Activated naive CD4-positive, alpha-beta T cell treated with anti-CD3 and anti-CD28 coated beads, Interleukin-2, amount 10 ng/mL, durations not matched to agents 7 days and 5 days (primary cell): ENCODE measurements around the gene HUS1B.
"Not testable (repeated sequence)": the region's sequence is repeated elsewhere in the genome, so short reads cannot be mapped to it uniquely, and the experiment has no call there.

Source experiments
- CTCF ChIA-PET: fragments of 350-600 bp; sonication (Branson Sonifier 250); formaldehyde crosslinking; loops from one replicate; lab custom pipeline; 2021; ENCODE audit warnings: antibody characterized with exemption; lab: Charles Lee
- DNase-seq: peaks from one replicate; pipeline ENCODE4 v3.0.0-alpha.2; 2020
- H3K27ac Mint-ChIP-seq: one replicate; pipeline ENCODE4 v1.8.0; 2021; ENCODE audit warnings: mild to moderate bottlenecking, moderate library complexity, mixed read lengths
- H3K27me3 Mint-ChIP-seq: one replicate; pipeline ENCODE4 v1.8.0; 2021; ENCODE audit warnings: mild to moderate bottlenecking, mixed read lengths
- H3K36me3 Mint-ChIP-seq: one replicate; pipeline ENCODE4 v1.8.0; 2021; ENCODE audit warnings: mixed read lengths
- H3K4me1 Mint-ChIP-seq: one replicate; pipeline ENCODE4 v1.8.0; 2021; ENCODE audit warnings: mixed read lengths
- H3K4me3 Mint-ChIP-seq: one replicate; pipeline ENCODE4 v1.8.0; 2021; ENCODE audit warnings: mild to moderate bottlenecking, moderate library complexity, mixed read lengths
- H3K9me3 Mint-ChIP-seq: one replicate; pipeline ENCODE4 v1.8.0; 2021; ENCODE audit warnings: mixed read lengths

Gene HUS1B

GRCh38 chr6:663788-664187 lies 6.9 kb upstream of the HUS1B start:
- peaks cover 48% of the 10 kb centered on the region for H3K4me1 Mint-ChIP-seq
- H3K27me3 Mint-ChIP-seq, DNase-seq, CTCF ChIA-PET, H3K4me3 Mint-ChIP-seq: not testable (repeated sequence)
- peaks cover 21% of the 10 kb centered on the region for H3K36me3 Mint-ChIP-seq
- H3K27ac Mint-ChIP-seq, result peak overlapping the region; percentile 2
- H3K9me3 Mint-ChIP-seq, result peaks cover 12% of the 10 kb centered on the region

- H3K4me3 Mint-ChIP-seq, result no peak overlapping the region
- CTCF ChIA-PET, result interaction anchor here (1.1 kb wide), 1 partner anchor 9 kb away, joined by 3 read pairs; no protein-coding TSS in a partner anchor
- H3K4me1 Mint-ChIP-seq, result peaks cover 46% of the 10 kb centered on the region
- no peak overlapping the region for H3K27ac Mint-ChIP-seq
- H3K27me3 Mint-ChIP-seq, result no peaks in the 10 kb centered on the region
- H3K9me3 Mint-ChIP-seq, result peaks cover 6% of the 10 kb centered on the region
- DNase-seq, result no peak
- peaks cover 26% of the 10 kb centered on the region for H3K36me3 Mint-ChIP-seq
Observed at GRCh38 chr6:659716-660581, 3.0 kb upstream of the HUS1B start.

GRCh38 chr6:658244-658643 lies 1.3 kb upstream of the HUS1B start:
- Mint-ChIP-seq H3K4me3 (no peak overlapping the region), H3K27ac (no peak overlapping the region), H3K9me3 (peaks cover 2% of the 10 kb centered on the region), H3K27me3 (no peaks in the 10 kb centered on the region), H3K4me1 (peaks cover 33% of the 10 kb centered on the region), H3K36me3 (peaks cover 24% of the 10 kb centered on the region)
- CTCF ChIA-PET, result interaction anchor here (0.6 kb wide), 1 partner anchor 14 kb away, joined by 3 read pairs; no protein-coding TSS in a partner anchor
- DNase-seq, result no peak

- H3K4me3 Mint-ChIP-seq, result no peak overlapping the region
- no peaks in the 10 kb centered on the region for H3K27me3 Mint-ChIP-seq
- DNase-seq, result no peak
- peaks cover 23% of the 10 kb centered on the region for H3K36me3 Mint-ChIP-seq
- peaks cover 31% of the 10 kb centered on the region for H3K4me1 Mint-ChIP-seq
- CTCF ChIA-PET, result no interaction called here
- H3K27ac Mint-ChIP-seq, result no peak overlapping the region
- H3K9me3 Mint-ChIP-seq, result peaks cover 2% of the 10 kb centered on the region
Observed at GRCh38 chr6:657743-658142, 843 bp upstream of the HUS1B start.

GRCh38 chr6:654136-654535 lies 2.8 kb downstream of the HUS1B start:
- no peak overlapping the region for H3K4me3 Mint-ChIP-seq
- H3K4me1 Mint-ChIP-seq, result peaks cover 7% of the 10 kb centered on the region
- H3K27me3 Mint-ChIP-seq, result no peaks in the 10 kb centered on the region
- no peak overlapping the region for H3K27ac Mint-ChIP-seq
- no peak for DNase-seq
- CTCF ChIA-PET, result interaction anchor here (0.7 kb wide), 1 partner anchor 945 kb away, joined by 3 read pairs; no protein-coding TSS in a partner anchor
- peaks cover 23% of the 10 kb centered on the region for H3K36me3 Mint-ChIP-seq
- H3K9me3 Mint-ChIP-seq, result peaks cover 2% of the 10 kb centered on the region

GRCh38 chr6:652865-653264 lies 4.0 kb downstream of the HUS1B start:
- no peak overlapping the region for H3K4me3 Mint-ChIP-seq
- CTCF ChIA-PET, result interaction anchor here (0.7 kb wide), 1 partner anchor 65 kb away, joined by 3 read pairs; no protein-coding TSS in a partner anchor
- H3K27me3 Mint-ChIP-seq, result no peaks in the 10 kb centered on the region
- no peak for DNase-seq
- peaks cover 2% of the 10 kb centered on the region for H3K9me3 Mint-ChIP-seq
- H3K36me3 Mint-ChIP-seq, result peaks cover 21% of the 10 kb centered on the region
- H3K4me1 Mint-ChIP-seq, result peaks cover 3% of the 10 kb centered on the region
- no peak overlapping the region for H3K27ac Mint-ChIP-seq

GRCh38 chr6:650098-650497 lies 6.8 kb downstream of the HUS1B start:
- peaks cover 9% of the 10 kb centered on the region for H3K36me3 Mint-ChIP-seq
- no peak for DNase-seq
- peaks cover 6% of the 10 kb centered on the region for H3K4me1 Mint-ChIP-seq
- no peaks in the 10 kb centered on the region for H3K27me3 Mint-ChIP-seq
- no peak overlapping the region for H3K27ac Mint-ChIP-seq
- CTCF ChIA-PET, result interaction anchor here (1.0 kb wide), 1 partner anchor 10 kb away, joined by 3 read pairs; no protein-coding TSS in a partner anchor
- no peaks in the 10 kb centered on the region for H3K9me3 Mint-ChIP-seq
- no peak overlapping the region for H3K4me3 Mint-ChIP-seq

GRCh38 chr6:642805-643204 lies 14.1 kb downstream of the HUS1B start:
- Mint-ChIP-seq H3K4me1 (peaks cover 3% of the 10 kb centered on the region), H3K36me3 (peaks cover 2% of the 10 kb centered on the region), H3K9me3 (no peaks in the 10 kb centered on the region), H3K27me3 (no peaks in the 10 kb centered on the region), H3K4me3 (no peak overlapping the region), H3K27ac (no peak overlapping the region)
- DNase-seq, result no peak
- CTCF ChIA-PET, result interaction anchor here (0.6 kb wide), 1 partner anchor 17 kb away, joined by 3 read pairs; no protein-coding TSS in a partner anchor

- peaks cover 7% of the 10 kb centered on the region for H3K36me3 Mint-ChIP-seq
- H3K27me3 Mint-ChIP-seq, result no peaks in the 10 kb centered on the region
- CTCF ChIA-PET, result no interaction called here
- no peaks in the 10 kb centered on the region for H3K9me3 Mint-ChIP-seq
- H3K27ac Mint-ChIP-seq, result no peak overlapping the region
- DNase-seq, result no peak
- peaks cover 3% of the 10 kb centered on the region for H3K4me1 Mint-ChIP-seq
- no peak overlapping the region for H3K4me3 Mint-ChIP-seq
Observed at GRCh38 chr6:641225-641985, 15.5 kb downstream of the HUS1B start.

- Mint-ChIP-seq H3K27ac (no peak overlapping the region), H3K9me3 (no peaks in the 10 kb centered on the region), H3K4me1 (no peaks in the 10 kb centered on the region), H3K36me3 (peaks cover 20% of the 10 kb centered on the region), H3K4me3 (no peak overlapping the region), H3K27me3 (no peaks in the 10 kb centered on the region)
- no peak for DNase-seq
- CTCF ChIA-PET, result interaction anchor here (1.0 kb wide), 1 partner anchor 60 kb away, joined by 3 read pairs; no protein-coding TSS in a partner anchor
Observed at GRCh38 chr6:636488-636887, 20.4 kb downstream of the HUS1B start.

GRCh38 chr6:635233-635632 lies 21.7 kb downstream of the HUS1B start:
- H3K36me3 Mint-ChIP-seq, result peaks cover 25% of the 10 kb centered on the region
- no peaks in the 10 kb centered on the region for H3K27me3 Mint-ChIP-seq
- H3K27ac Mint-ChIP-seq, result no peak overlapping the region
- CTCF ChIA-PET, result no interaction called here
- DNase-seq, result no peak
- H3K4me1 Mint-ChIP-seq, result no peaks in the 10 kb centered on the region
- no peaks in the 10 kb centered on the region for H3K9me3 Mint-ChIP-seq
- H3K4me3 Mint-ChIP-seq, result no peak overlapping the region

GRCh38 chr6:633611-634010 lies 23.3 kb downstream of the HUS1B start:
- CTCF ChIA-PET, result no interaction called here
- Mint-ChIP-seq H3K27ac (no peak overlapping the region), H3K9me3 (no peaks in the 10 kb centered on the region)

GRCh38 chr6:628766-629165 lies 28.1 kb downstream of the HUS1B start:
- CTCF ChIA-PET, result no interaction called here
- H3K4me1 Mint-ChIP-seq, result peaks cover 23% of the 10 kb centered on the region

More at GRCh38 chr6:633611-634010, 23.3 kb downstream of the HUS1B start:
- Mint-ChIP-seq H3K36me3 (peaks cover 29% of the 10 kb centered on the region), H3K4me1 (peaks cover 9% of the 10 kb centered on the region), H3K4me3 (no peak overlapping the region), H3K27me3 (no peaks in the 10 kb centered on the region)
- no peak for DNase-seq

GRCh38 chr6:626236-626635 lies 30.7 kb downstream of the HUS1B start:
- Mint-ChIP-seq H3K27ac (no peak overlapping the region), H3K9me3 (no peaks in the 10 kb centered on the region), H3K27me3 (no peaks in the 10 kb centered on the region), H3K4me1 (peaks cover 23% of the 10 kb centered on the region), H3K4me3 (no peak overlapping the region), H3K36me3 (peaks cover 30% of the 10 kb centered on the region)
- no peak for DNase-seq
- CTCF ChIA-PET, result interaction anchor here (0.7 kb wide), 1 partner anchor 16 kb away, joined by 3 read pairs; no protein-coding TSS in a partner anchor

More at GRCh38 chr6:628766-629165, 28.1 kb downstream of the HUS1B start:
- no peak overlapping the region for H3K4me3 Mint-ChIP-seq
- no peak for DNase-seq
- peak overlapping the region; percentile 11 for H3K27ac Mint-ChIP-seq
- H3K9me3 Mint-ChIP-seq, result no peaks in the 10 kb centered on the region
- H3K27me3 Mint-ChIP-seq, result no peaks in the 10 kb centered on the region
- H3K36me3 Mint-ChIP-seq, result peaks cover 34% of the 10 kb centered on the region
